ENCODE data around the gene CD3E.
"Not testable (repeated sequence)": the region's sequence is repeated elsewhere in the genome, so short reads cannot be mapped to it uniquely, and the experiment has no call there.

Gene CD3E

GRCh38 chr11:118306556-118306955 is 2.0 kb downstream of the CD3E start:
- peak overlapping the region; percentile 99 for H3K27ac Mint-ChIP-seq
- peaks cover 33% of the 10 kb centered on the region for H3K36me3 Mint-ChIP-seq
- peak overlapping the region; percentile 85 for H3K4me3 Mint-ChIP-seq
- H3K4me1 Mint-ChIP-seq (ENCODE audit: low read depth) = peaks cover 85% of the 10 kb centered on the region
- H3K27me3 Mint-ChIP-seq = no peaks in the 10 kb centered on the region
- H3K9me3 Mint-ChIP-seq (ENCODE audit: low read depth) = no peaks in the 10 kb centered on the region

GRCh38 chr11:118308995-118309528 is 4.5 kb downstream of the CD3E start:
- Mint-ChIP-seq H3K4me3 (peak overlapping the region; percentile 85), H3K36me3 (peaks cover 41% of the 10 kb centered on the region), H3K27ac (peak overlapping the region; percentile 99), H3K4me1 (ENCODE audit: low read depth) (peaks cover 84% of the 10 kb centered on the region)
- not testable (repeated sequence) for H3K9me3 Mint-ChIP-seq (ENCODE audit: low read depth); H3K27me3 Mint-ChIP-seq

GRCh38 chr11:118310271-118310670 is 5.7 kb downstream of the CD3E start:
- peak overlapping the region; percentile 91 for H3K27ac Mint-ChIP-seq
- no peaks in the 10 kb centered on the region for H3K9me3 Mint-ChIP-seq (ENCODE audit: low read depth)
- H3K27me3 Mint-ChIP-seq = no peaks in the 10 kb centered on the region
- H3K4me1 Mint-ChIP-seq (ENCODE audit: low read depth) = peaks cover 89% of the 10 kb centered on the region
- peaks cover 37% of the 10 kb centered on the region for H3K36me3 Mint-ChIP-seq
- peak overlapping the region; percentile 73 for H3K4me3 Mint-ChIP-seq

DNA sequence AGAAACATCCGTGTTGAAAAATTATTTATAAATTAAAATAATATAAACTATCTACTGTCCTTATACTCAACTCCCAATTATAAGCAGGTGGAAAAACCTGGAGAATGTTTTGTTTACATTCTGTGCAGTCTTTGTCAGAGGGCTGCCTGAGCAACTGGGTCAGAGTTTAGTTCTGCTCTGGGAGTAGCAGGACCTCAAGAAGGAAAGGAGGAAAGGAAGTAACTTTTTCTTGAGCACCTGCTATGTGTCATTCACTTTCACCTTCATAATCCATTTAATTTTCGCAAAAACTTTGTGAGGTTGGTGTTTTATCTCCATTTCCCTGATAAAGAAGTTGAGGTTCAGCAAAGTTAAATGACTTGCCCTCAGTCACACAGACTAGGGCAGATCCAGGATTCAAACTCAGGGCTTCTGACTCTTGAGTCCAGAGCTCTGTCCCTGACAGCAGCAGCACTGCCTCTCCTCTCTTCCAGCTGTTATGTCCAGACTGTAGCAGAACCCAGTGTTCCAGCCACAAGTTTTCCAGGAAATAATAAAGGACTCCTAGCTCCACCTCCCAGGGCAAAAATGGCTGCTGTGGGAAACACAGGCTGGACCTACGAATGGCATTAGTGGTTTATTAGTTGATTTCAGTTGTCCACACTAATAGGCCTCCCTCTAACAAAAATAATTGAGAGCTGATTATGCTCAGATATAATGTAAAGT is 6.4 kb downstream of the CD3E start:
- H3K9me3 Mint-ChIP-seq (ENCODE audit: low read depth) = no peaks in the 10 kb centered on the region
- peak overlapping the region; percentile 94 for H3K27ac Mint-ChIP-seq
- H3K27me3 Mint-ChIP-seq = no peaks in the 10 kb centered on the region
- peak overlapping the region; percentile 53 for H3K4me3 Mint-ChIP-seq
- H3K36me3 Mint-ChIP-seq = peaks cover 36% of the 10 kb centered on the region
- peaks cover 91% of the 10 kb centered on the region for H3K4me1 Mint-ChIP-seq (ENCODE audit: low read depth)

DNA sequence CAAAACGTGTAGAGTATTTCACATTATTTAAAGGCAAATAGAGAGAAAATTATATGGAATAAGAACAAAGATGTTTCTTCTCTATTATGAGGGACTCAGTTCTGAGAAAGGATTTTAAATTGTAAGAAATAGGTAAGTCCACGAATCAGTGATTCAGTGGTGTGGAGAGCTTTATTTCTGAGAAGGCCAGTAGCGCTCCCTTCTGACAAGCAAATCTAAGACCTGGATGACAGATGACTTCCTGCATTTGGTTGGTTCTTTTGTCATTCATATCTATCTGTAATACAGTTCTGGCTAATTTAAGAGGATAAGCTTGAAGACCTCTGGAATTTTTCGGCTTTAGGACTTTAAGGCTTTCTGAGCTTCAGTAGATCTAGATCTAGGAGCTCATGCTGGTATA is 7.0 kb downstream of the CD3E start:
- Mint-ChIP-seq H3K9me3 (ENCODE audit: low read depth) (no peaks in the 10 kb centered on the region), H3K4me3 (peak overlapping the region; percentile 53), H3K27ac (peak overlapping the region; percentile 94), H3K36me3 (peaks cover 36% of the 10 kb centered on the region), H3K27me3 (no peaks in the 10 kb centered on the region), H3K4me1 (ENCODE audit: low read depth) (peaks cover 95% of the 10 kb centered on the region)

DNA sequence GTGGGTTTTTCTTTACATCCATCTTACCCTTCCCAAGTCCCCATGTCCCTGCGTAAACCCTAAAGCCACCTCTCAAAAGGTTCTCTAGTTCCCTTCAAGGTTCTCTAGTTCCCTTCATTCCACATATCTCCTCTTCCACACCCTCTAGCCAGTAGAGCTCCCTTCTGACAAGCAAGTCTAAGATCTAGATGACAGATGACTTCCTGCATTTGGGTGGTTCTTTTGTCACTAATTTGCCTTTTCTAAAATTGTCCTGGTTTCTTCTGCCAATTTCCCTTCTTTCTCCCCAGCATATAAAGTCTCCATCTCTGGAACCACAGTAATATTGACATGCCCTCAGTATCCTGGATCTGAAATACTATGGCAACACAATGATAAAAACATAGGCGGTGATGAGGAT is 7.8 kb downstream of the CD3E start:
- Mint-ChIP-seq H3K27ac (peak overlapping the region; percentile 94), H3K4me3 (peak overlapping the region; percentile 40), H3K27me3 (no peaks in the 10 kb centered on the region), H3K4me1 (ENCODE audit: low read depth) (peaks cover 95% of the 10 kb centered on the region), H3K36me3 (peaks cover 30% of the 10 kb centered on the region), H3K9me3 (ENCODE audit: low read depth) (no peaks in the 10 kb centered on the region)

- H3K36me3 Mint-ChIP-seq = peaks cover 28% of the 10 kb centered on the region
Measured at GRCh38 chr11:118313242-118313641, 8.7 kb downstream of the CD3E start.

GRCh38 chr11:118314988-118315411 is 10.5 kb downstream of the CD3E start:
- Mint-ChIP-seq H3K27ac (peak overlapping the region; percentile 95), H3K36me3 (peaks cover 22% of the 10 kb centered on the region)

More at GRCh38 chr11:118313242-118313641, 8.7 kb downstream of the CD3E start:
- Mint-ChIP-seq H3K4me3 (no peak overlapping the region), H3K27ac (peak overlapping the region; percentile 95), H3K4me1 (ENCODE audit: low read depth) (peaks cover 93% of the 10 kb centered on the region), H3K9me3 (ENCODE audit: low read depth) (no peaks in the 10 kb centered on the region), H3K27me3 (no peaks in the 10 kb centered on the region)

GRCh38 chr11:118318124-118318523 is 13.6 kb downstream of the CD3E start:
- peak overlapping the region; percentile 85 for H3K27ac Mint-ChIP-seq
- H3K27me3 Mint-ChIP-seq = no peaks in the 10 kb centered on the region
- H3K4me1 Mint-ChIP-seq (ENCODE audit: low read depth) = peaks cover 85% of the 10 kb centered on the region
- peak overlapping the region; percentile 35 for H3K4me3 Mint-ChIP-seq
- H3K36me3 Mint-ChIP-seq = peaks cover 22% of the 10 kb centered on the region
- H3K9me3 Mint-ChIP-seq (ENCODE audit: low read depth) = no peaks in the 10 kb centered on the region

More at GRCh38 chr11:118314988-118315411, 10.5 kb downstream of the CD3E start:
- Mint-ChIP-seq H3K9me3 (ENCODE audit: low read depth) (no peaks in the 10 kb centered on the region), H3K4me3 (peak overlapping the region; percentile 75), H3K4me1 (ENCODE audit: low read depth) (peaks cover 92% of the 10 kb centered on the region), H3K27me3 (no peaks in the 10 kb centered on the region)

- no peaks in the 10 kb centered on the region for H3K9me3 Mint-ChIP-seq (ENCODE audit: low read depth)
- H3K4me1 Mint-ChIP-seq (ENCODE audit: low read depth) = peaks cover 84% of the 10 kb centered on the region
- peak overlapping the region; percentile 85 for H3K27ac Mint-ChIP-seq
- no peaks in the 10 kb centered on the region for H3K27me3 Mint-ChIP-seq
- peaks cover 26% of the 10 kb centered on the region for H3K36me3 Mint-ChIP-seq
- H3K4me3 Mint-ChIP-seq = peak overlapping the region; percentile 33
Measured at GRCh38 chr11:118318581-118319336, 14.2 kb downstream of the CD3E start.

- no peaks in the 10 kb centered on the region for H3K27me3 Mint-ChIP-seq
- peak overlapping the region; percentile 33 for H3K4me3 Mint-ChIP-seq
- peaks cover 27% of the 10 kb centered on the region for H3K36me3 Mint-ChIP-seq
- no peaks in the 10 kb centered on the region for H3K9me3 Mint-ChIP-seq (ENCODE audit: low read depth)
- peaks cover 80% of the 10 kb centered on the region for H3K4me1 Mint-ChIP-seq (ENCODE audit: low read depth)
- peak overlapping the region; percentile 85 for H3K27ac Mint-ChIP-seq
Measured at GRCh38 chr11:118319337-118319707, 14.8 kb downstream of the CD3E start.

DNA sequence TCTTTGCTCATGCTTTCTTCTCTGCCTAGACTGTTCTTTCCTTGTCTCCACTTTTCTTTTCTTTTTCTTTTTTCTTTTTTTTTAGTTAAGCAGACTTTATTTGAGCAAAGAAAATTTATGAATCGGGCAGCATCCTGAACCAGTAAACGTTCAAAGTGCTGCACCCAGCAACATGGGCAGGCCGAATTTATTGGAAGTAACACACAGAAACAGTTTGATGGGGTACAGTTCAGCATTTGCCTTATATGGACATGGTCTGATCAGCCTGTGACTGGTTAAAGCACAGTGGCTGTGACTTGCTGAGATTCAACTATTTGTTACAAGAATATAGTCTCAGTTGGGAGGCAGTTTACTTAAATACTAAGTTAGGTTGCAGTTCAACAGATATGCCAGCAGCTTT is 16.0 kb downstream of the CD3E start:
- Mint-ChIP-seq H3K4me3 (peak overlapping the region; percentile 53), H3K4me1 (ENCODE audit: low read depth) (peaks cover 73% of the 10 kb centered on the region), H3K27me3 (no peaks in the 10 kb centered on the region), H3K27ac (peak overlapping the region; percentile 79), H3K36me3 (peaks cover 30% of the 10 kb centered on the region), H3K9me3 (ENCODE audit: low read depth) (no peaks in the 10 kb centered on the region)

GRCh38 chr11:118321386-118322082 is 17.0 kb downstream of the CD3E start:
- Mint-ChIP-seq H3K4me1 (ENCODE audit: low read depth) (peaks cover 67% of the 10 kb centered on the region), H3K4me3 (no peak overlapping the region), H3K27ac (peak overlapping the region; percentile 68), H3K9me3 (ENCODE audit: low read depth) (no peaks in the 10 kb centered on the region), H3K36me3 (peaks cover 29% of the 10 kb centered on the region), H3K27me3 (no peaks in the 10 kb centered on the region)

DNA sequence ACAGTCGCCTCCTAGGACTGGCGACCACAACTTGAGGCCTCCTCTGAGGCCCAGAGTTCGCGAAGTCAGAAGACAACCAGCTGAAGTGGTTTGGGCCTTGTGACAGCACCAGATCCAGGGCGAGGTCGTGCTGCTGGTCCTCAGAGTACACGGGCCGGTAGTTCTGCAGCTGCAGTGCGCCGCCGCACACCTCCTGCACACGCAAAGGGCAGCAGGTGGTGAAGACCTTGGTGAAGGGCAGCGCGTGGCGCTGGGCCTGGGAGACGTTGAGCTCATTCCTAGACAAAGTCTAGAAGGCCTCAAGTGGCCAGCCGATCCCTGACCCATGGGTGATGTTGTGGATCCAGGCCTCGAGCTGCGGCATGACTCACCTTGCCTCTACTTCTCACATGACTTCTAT is 18.2 kb downstream of the CD3E start:
- peaks cover 26% of the 10 kb centered on the region for H3K36me3 Mint-ChIP-seq
- H3K27me3 Mint-ChIP-seq = no peaks in the 10 kb centered on the region
- H3K4me1 Mint-ChIP-seq (ENCODE audit: low read depth) = peaks cover 59% of the 10 kb centered on the region
- no peak overlapping the region for H3K27ac Mint-ChIP-seq
- H3K9me3 Mint-ChIP-seq (ENCODE audit: low read depth) = no peaks in the 10 kb centered on the region
- H3K4me3 Mint-ChIP-seq = no peak overlapping the region

DNA sequence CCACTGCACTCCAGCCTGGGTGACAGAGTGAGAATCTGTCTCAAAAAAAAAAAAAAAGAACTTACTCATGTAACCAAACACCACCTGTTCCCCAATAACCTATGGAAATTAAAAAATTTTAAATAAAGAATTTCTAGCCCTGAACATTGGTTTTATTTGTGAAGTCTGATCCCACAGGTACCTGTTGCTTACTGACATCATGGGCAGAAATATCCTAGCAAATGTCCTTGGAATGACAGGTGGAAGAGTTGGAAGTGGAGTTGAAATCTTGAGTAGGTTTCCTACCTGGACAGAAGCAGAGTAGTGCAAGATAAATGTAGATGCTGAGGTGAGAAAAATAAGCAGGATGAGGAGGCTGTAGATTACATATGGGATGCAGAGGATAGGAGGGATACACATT is 20.8 kb downstream of the CD3E start:
- Mint-ChIP-seq H3K4me3 (no peak overlapping the region), H3K27me3 (no peaks in the 10 kb centered on the region), H3K36me3 (peaks cover 21% of the 10 kb centered on the region), H3K9me3 (ENCODE audit: low read depth) (no peaks in the 10 kb centered on the region), H3K27ac (peak overlapping the region; percentile 73), H3K4me1 (ENCODE audit: low read depth) (peaks cover 48% of the 10 kb centered on the region)

All from activated naive CD8-positive, alpha-beta T cell (primary cell).